Osteocyte (in vitro differentiated cells): Measurements from ENCODE around the gene GPR39. TPM values are rescaled to one million over a fixed set of nuclear protein-coding genes. Genes with fewer than 3 reads are reported as not detected.

Experiments
- DNase-seq: peaks from one replicate; pipeline ENCODE4 v3.0.0; 2021; ENCODE audit warnings: mixed read lengths; ENCODE audit not compliant: unreplicated experiment; ENCODE audit errors: extremely low spot score
- H3K27ac Mint-ChIP-seq: one replicate; pipeline ENCODE4 v1.8.0; 2021; ENCODE audit warnings: mild to moderate bottlenecking, mixed read lengths; ENCODE audit not compliant: unreplicated experiment
- H3K27me3 Mint-ChIP-seq: one replicate; pipeline ENCODE4 v1.8.0; 2021; ENCODE audit warnings: mixed read lengths; ENCODE audit not compliant: unreplicated experiment
- H3K36me3 Mint-ChIP-seq: one replicate; pipeline ENCODE4 v1.8.0; 2021; ENCODE audit warnings: mixed read lengths; ENCODE audit not compliant: unreplicated experiment
- H3K4me1 Mint-ChIP-seq: one replicate; pipeline ENCODE4 v1.8.0; 2021; ENCODE audit warnings: mixed read lengths; ENCODE audit not compliant: unreplicated experiment
- H3K4me3 Mint-ChIP-seq: one replicate; pipeline ENCODE4 v1.8.0; 2021; ENCODE audit warnings: mild to moderate bottlenecking, moderate library complexity, mixed read lengths; ENCODE audit not compliant: unreplicated experiment
- H3K9me3 Mint-ChIP-seq: one replicate; pipeline ENCODE4 v1.8.0; 2021; ENCODE audit warnings: mixed read lengths; ENCODE audit not compliant: unreplicated experiment
- CTCF ChIP-seq: fragments of 200-600 bp; sonication (generic); IDR thresholded peaks from 2 replicates; pipeline ENCODE4 v1.5.0; 2021; ENCODE audit warnings: antibody characterized with exemption, mild to moderate bottlenecking, moderate library complexity
- total RNA-seq: library from RNA; stranded (reverse); gene quantifications from 2 replicates; pipeline ENCODE4 v1.2.1, GENCODE V29; 2021

The GPR39 gene
- total RNA-seq, 1 donor from 2014 or later, result 0.21 TPM

- Mint-ChIP-seq H3K4me3 (no peak overlapping the region), H3K4me1 (no peaks in the 10 kb centered on the region), H3K27ac (no peak overlapping the region), H3K27me3 (peaks cover 2% of the 10 kb centered on the region), H3K36me3 (no peaks in the 10 kb centered on the region), H3K9me3 (no peaks in the 10 kb centered on the region)
- DNase-seq, result peak; percentile 66
- TF ChIP-seq CTCF, result no peak
Observed at GRCh38 chr2:132620115-132620514, 203.5 kb downstream of the GPR39 start.

GRCh38 chr2:132621131-132621875 is 204.7 kb downstream of the GPR39 start:
- H3K4me1 Mint-ChIP-seq, result no peaks in the 10 kb centered on the region
- DNase-seq, result peak; percentile 63
- H3K9me3 Mint-ChIP-seq, result peaks cover 3% of the 10 kb centered on the region
- no peaks in the 10 kb centered on the region for H3K27me3 Mint-ChIP-seq
- no peak overlapping the region for H3K27ac Mint-ChIP-seq
- TF ChIP-seq CTCF, result no peak
- H3K36me3 Mint-ChIP-seq, result no peaks in the 10 kb centered on the region
- H3K4me3 Mint-ChIP-seq, result no peak overlapping the region

- Mint-ChIP-seq H3K4me1 (no peaks in the 10 kb centered on the region), H3K27ac (no peak overlapping the region), H3K4me3 (no peak overlapping the region), H3K36me3 (no peaks in the 10 kb centered on the region), H3K27me3 (no peaks in the 10 kb centered on the region), H3K9me3 (peaks cover 3% of the 10 kb centered on the region)
- TF ChIP-seq CTCF, result no peak
- peak; percentile 72 for DNase-seq
Observed at GRCh38 chr2:132623096-132623839, 206.7 kb downstream of the GPR39 start.

- DNase-seq, result peak; percentile 32
- no peaks in the 10 kb centered on the region for H3K36me3 Mint-ChIP-seq
- H3K27me3 Mint-ChIP-seq, result no peaks in the 10 kb centered on the region
- H3K27ac Mint-ChIP-seq, result no peak overlapping the region
- H3K4me3 Mint-ChIP-seq, result no peak overlapping the region
- no peaks in the 10 kb centered on the region for H3K4me1 Mint-ChIP-seq
- no peak for TF ChIP-seq CTCF
- peaks cover 3% of the 10 kb centered on the region for H3K9me3 Mint-ChIP-seq
Observed at GRCh38 chr2:132627536-132627935, 210.9 kb downstream of the GPR39 start.

- no peaks in the 10 kb centered on the region for H3K36me3 Mint-ChIP-seq
- no peak overlapping the region for H3K27ac Mint-ChIP-seq
- no peaks in the 10 kb centered on the region for H3K27me3 Mint-ChIP-seq
- peaks cover 11% of the 10 kb centered on the region for H3K9me3 Mint-ChIP-seq
- TF ChIP-seq CTCF, result no peak
- no peaks in the 10 kb centered on the region for H3K4me1 Mint-ChIP-seq
- H3K4me3 Mint-ChIP-seq, result no peak overlapping the region
- DNase-seq, result no peak
Observed at GRCh38 chr2:132632000-132632649, 215.5 kb downstream of the GPR39 start.
